ENCODE data around the gene U2AF2. TPM values are rescaled to one million over a fixed set of nuclear protein-coding genes. Genes with fewer than 3 reads are reported as not detected.

U2AF2 gene
- total and polyA plus RNA-seq, 4 donors: 109 to 181 (median 132) TPM

GRCh38 chr19:55641426-55642152, 13.2 kb upstream of the U2AF2 start:
- Histone ChIP-seq H3K4me1 (ENCODE audit: control insufficient read depth in 5 of 5, insufficient read depth in 5 of 5, low read length in 5 of 5) (peaks cover 7 to 29% (median 17%) of the 10 kb centered on the region in 5 donors), H3K9me3 (ENCODE audit: control insufficient read depth in 4 of 4, insufficient read depth in 3 of 4, low read length in 3 of 4) (no peaks in the 10 kb centered on the region), H3K36me3 (ENCODE audit: control insufficient read depth in 4 of 4, insufficient read depth in 4 of 4, low read length in 4 of 4) (peaks cover 0 to 13% (median 3%) of the 10 kb centered on the region in 4 donors), H3K27me3 (ENCODE audit: control insufficient read depth in 3 of 3, insufficient read depth in 3 of 3, low read length in 2 of 3) (no peaks in the 10 kb centered on the region), H3K27ac (ENCODE audit: low read depth in 1 of 2, low read length in 1 of 2) (peak overlapping the region; percentile 76 to 90), H3K4me3 (peak overlapping the region; percentile 59), H3K9ac (ENCODE audit: insufficient read depth in 1 of 2, low read length in 2 of 2) (peak overlapping the region; percentile 37 to 55)
- TF ChIP-seq CTCF (IDR thresholded peaks at IDR 0.05; ENCODE audit: control extremely low read depth, extremely low read depth): no peak
- 0 to 1% methylated on average over 25 of the region's 25 CpGs for WGBS, 2 donors
- DNase-seq: peak in 1 of 3 donors; percentile 15
- ATAC-seq (ENCODE audit: insufficient read depth, low FRiP score): no peak

GRCh38 chr19:55642153-55643002, 12.5 kb upstream of the U2AF2 start:
- TF ChIP-seq CTCF (IDR thresholded peaks at IDR 0.05; ENCODE audit: control extremely low read depth, extremely low read depth): no peak
- Histone ChIP-seq H3K4me3 (peak overlapping the region; percentile 26), H3K27me3 (ENCODE audit: control insufficient read depth in 3 of 3, insufficient read depth in 3 of 3, low read length in 2 of 3) (no peaks in the 10 kb centered on the region), H3K9me3 (ENCODE audit: control insufficient read depth in 4 of 4, insufficient read depth in 3 of 4, low read length in 3 of 4) (no peaks in the 10 kb centered on the region), H3K27ac (ENCODE audit: low read depth in 1 of 2, low read length in 1 of 2) (peak overlapping the region in 1 of 2 donors; percentile 83), H3K4me1 (ENCODE audit: control insufficient read depth in 5 of 5, insufficient read depth in 5 of 5, low read length in 5 of 5) (peaks cover 6 to 33% (median 17%) of the 10 kb centered on the region in 5 donors), H3K9ac (ENCODE audit: insufficient read depth in 1 of 2, low read length in 2 of 2) (no peak overlapping the region), H3K36me3 (ENCODE audit: control insufficient read depth in 4 of 4, insufficient read depth in 4 of 4, low read length in 4 of 4) (peaks cover 0 to 12% (median 3%) of the 10 kb centered on the region in 4 donors)
- WGBS, 2 donors: 3% methylated on average over 38 to 65 of the region's 65 CpGs
- DNase-seq (no peak), ATAC-seq (ENCODE audit: insufficient read depth, low FRiP score) (no peak)

DNA sequence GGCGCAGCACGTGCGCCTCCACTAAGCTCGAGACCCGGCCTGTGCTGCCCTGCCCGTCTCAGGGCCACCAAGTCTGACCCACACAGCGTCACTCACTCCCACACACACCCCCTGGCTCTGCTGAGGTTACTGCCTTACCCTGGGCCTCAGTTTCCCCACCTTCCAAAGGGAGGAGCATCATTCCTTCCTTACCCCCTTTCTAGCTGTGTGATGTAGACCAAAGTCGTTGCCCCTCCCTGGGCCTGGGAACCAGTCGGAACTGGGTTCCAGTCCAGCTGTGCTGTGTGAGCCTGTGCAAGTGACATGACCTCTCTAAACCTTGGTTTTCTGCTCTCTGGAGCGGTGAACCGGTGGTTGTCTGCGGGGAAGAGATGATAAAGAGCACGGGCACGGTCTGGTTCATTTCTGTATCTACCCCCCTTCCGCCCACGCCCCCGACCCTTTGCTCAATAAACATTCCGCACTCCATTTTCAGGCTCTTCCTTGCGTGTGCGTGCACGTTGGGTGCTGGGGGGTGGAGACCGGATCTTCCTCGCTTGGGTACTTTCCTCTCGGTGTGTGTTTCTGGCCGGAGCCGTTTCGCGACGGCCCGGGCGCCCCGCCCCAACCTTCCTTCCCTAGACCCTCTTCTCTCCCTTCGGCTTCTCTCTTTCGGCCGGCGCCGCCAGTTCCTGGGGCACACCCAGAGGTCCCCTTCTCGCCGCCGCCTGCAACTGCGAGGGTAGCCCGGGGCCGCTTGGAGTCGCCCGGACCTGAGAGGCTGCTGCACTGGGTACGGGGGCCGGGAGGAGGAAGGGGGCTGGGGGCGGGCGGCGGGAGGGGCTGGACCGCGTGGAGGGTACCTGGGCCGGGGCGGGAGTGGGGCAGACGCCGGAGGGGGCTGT, 11.6 kb upstream of the U2AF2 start, which contains the start of gene ZNF581:
Gene ZNF581 (plus strand): TSS at position 647 of the 884 bp plus-strand sequence. CDS start 923 bp downstream, outside the sequence.
- WGBS, 2 donors: 3 to 4% methylated on average over 56 of the region's 56 CpGs
- peak within 1 kb of the TSS; percentile 82 to 83 for H3K27ac ChIP-seq (ENCODE audit: low read depth in 1 of 2, low read length in 1 of 2)

More for the DNA sequence above, 11.6 kb upstream of the U2AF2 start, which contains the start of gene ZNF581:
- H3K4me1 ChIP-seq (ENCODE audit: control insufficient read depth in 5 of 5, insufficient read depth in 5 of 5, low read length in 5 of 5): peaks cover 6 to 37% (median 17%) of the 10 kb centered on the region in 5 donors
- ATAC-seq (ENCODE audit: insufficient read depth, low FRiP score) (peak; percentile 38), DNase-seq (peak; percentile 65 to 73 (median 72))
- no peaks in the 10 kb centered on the region for H3K9me3 ChIP-seq (ENCODE audit: control insufficient read depth in 4 of 4, insufficient read depth in 3 of 4, low read length in 3 of 4)
- peaks cover 0 to 12% (median 3%) of the 10 kb centered on the region in 4 donors for H3K36me3 ChIP-seq (ENCODE audit: control insufficient read depth in 4 of 4, insufficient read depth in 4 of 4, low read length in 4 of 4)
- H3K27me3 ChIP-seq (ENCODE audit: control insufficient read depth in 3 of 3, insufficient read depth in 3 of 3, low read length in 2 of 3): no peaks in the 10 kb centered on the region
- H3K9ac ChIP-seq (ENCODE audit: insufficient read depth in 1 of 2, low read length in 2 of 2): peak within 1 kb of the TSS in 1 of 2 donors; percentile 62
- no peak for TF ChIP-seq CTCF (IDR thresholded peaks at IDR 0.05; ENCODE audit: control extremely low read depth, extremely low read depth)
- H3K4me3 ChIP-seq: peak within 1 kb of the TSS; percentile 80
